K562 (cell line): ENCODE measurements around the gene FMOD. TPM values are rescaled to one million over a fixed set of nuclear protein-coding genes. Genes with fewer than 3 reads are reported as not detected.

ENCODE experiments used
- ATAC-seq: fragments of 200-7000 bp; cut with Tn5 transposase; 3 replicates; pipeline ENCODE4 v1.9.1; 2020; ENCODE audit warnings: moderate library complexity
- Bru-seq: library from RNA; stranded (reverse); fragments of 400-500 nt; gene quantifications from one replicate; lab custom pipeline; 2021; lab: Mats Ljungman, UMichigan
- BruChase-seq, 2 experiments: library from RNA; stranded (reverse); fragments of 400-500 nt; gene quantifications; one replicate each; lab custom pipeline; 2021; lab: Mats Ljungman, UMichigan
- BruUV-seq: library from RNA; stranded (reverse); fragments of 400-500 nt; replicated peaks from 2 replicates; lab custom pipeline; 2021; lab: Mats Ljungman, UMichigan
- CTCF ChIA-PET: fragments of 300-600 bp; formaldehyde crosslinking; extraction: SDS; loops from one replicate; lab custom pipeline; 2021; ENCODE audit warnings: low intra/inter-chr PET ratio; lab: Yijun Ruan, JAX
- POLR2A ChIA-PET: fragments of 300-600, 350-650 bp; sonication (Branson Sonifier 250); formaldehyde crosslinking; extraction: SDS; loops from one replicate; lab custom pipeline; 2021; ENCODE audit warnings: antibody characterized with exemption, inconsistent platforms; lab: Yijun Ruan, JAX
- DNase-seq, 4 experiments: peaks; one replicate each; pipeline versions ENCODE4 v3.0.0 to v3.0.0-alpha.2; 2011 to 2018; ENCODE audit warnings: low spot score in 3 of 4, mixed read lengths in 3 of 4; ENCODE audit errors: extremely low read depth in 1 of 4
- FAIRE-seq: peaks from 2 replicates; lab custom pipeline; 2011; peaks lifted over from hg19 to GRCh38; lab: Jason Lieb, UNC
- H2AFZ ChIP-seq: 2 replicates; pipeline ENCODE4 v1.6.0; 2011; ENCODE audit warnings: low read depth, low read length, control low read depth, inconsistent platforms
- H3K27ac ChIP-seq: fragments of 200-600 bp; 3 replicates; pipeline ENCODE4 v1.8.0; 2011; ENCODE audit warnings: low read depth, mild to moderate bottlenecking, control low read depth, inconsistent platforms, low read length, moderate library complexity, mixed read lengths; ENCODE audit errors: extremely low read depth
- H3K27me3 ChIP-seq, 2 experiments: fragments of 300-600 bp in 1 of 2; 2 replicates in 1 of 2; 3 replicates in 1 of 2; pipeline versions ENCODE4 v1.6.0 to v1.8.0; 2011; ENCODE audit warnings: inconsistent platforms in 2 of 2, low read length in 2 of 2, mild to moderate bottlenecking in 1 of 2, mixed read lengths in 1 of 2, moderate library complexity in 1 of 2; ENCODE audit not compliant: control insufficient read depth in 2 of 2, insufficient read depth in 2 of 2
- H3K36me3 ChIP-seq: fragments of 300-600 bp; 3 replicates; pipeline ENCODE4 v1.8.0; 2011; ENCODE audit warnings: mild to moderate bottlenecking, low read length, inconsistent platforms; ENCODE audit not compliant: control insufficient read depth, insufficient read depth
- H3K4me1 ChIP-seq, 2 experiments: fragments of 200-600 bp in 1 of 2; replicated peaks in 1 of 2; 2 replicates in 1 of 2; 3 replicates in 1 of 2; pipeline versions ENCODE4 v1.5.1 to v1.8.0; 2011; ENCODE audit warnings: inconsistent platforms in 2 of 2, low read length in 2 of 2, mild to moderate bottlenecking in 1 of 2, mixed read lengths in 1 of 2, moderate library complexity in 1 of 2; ENCODE audit not compliant: control insufficient read depth in 2 of 2, insufficient read depth in 2 of 2
- H3K4me2 ChIP-seq: 2 replicates; pipeline ENCODE4 v1.6.1; 2011; ENCODE audit warnings: low read length, control low read depth, inconsistent platforms, mixed read lengths; ENCODE audit not compliant: insufficient read depth
- H3K4me3 ChIP-seq: fragments of 200-600 bp; sonication (generic), shearing (Covaris generic); 2 replicates; pipeline ENCODE4 v1.5.1; 2016; ENCODE audit warnings: control low read depth, inconsistent platforms
- H3K79me2 ChIP-seq: fragments of 200-600 bp; 3 replicates; pipeline ENCODE4 v1.8.0; 2011; ENCODE audit warnings: low read length, inconsistent platforms; ENCODE audit not compliant: control insufficient read depth, insufficient read depth
- H3K9ac ChIP-seq, 2 experiments: 2 replicates each; pipeline versions ENCODE4 v1.6.0 to v1.6.1; 2011; ENCODE audit warnings: low read depth in 2 of 2, low read length in 2 of 2, control low read depth in 1 of 2, inconsistent platforms in 1 of 2, mild to moderate bottlenecking in 1 of 2, mixed read lengths in 1 of 2; ENCODE audit not compliant: insufficient read depth in 1 of 2
- H3K9me1 ChIP-seq: one replicate; pipeline ENCODE4 v1.6.0; 2011; ENCODE audit warnings: inconsistent platforms, mild to moderate bottlenecking, low read length, moderate library complexity; ENCODE audit not compliant: control insufficient read depth, insufficient read depth
- H3K9me3 ChIP-seq: replicated peaks from 2 replicates; pipeline ENCODE4 v1.5.1; 2011; ENCODE audit warnings: low read depth, low read length, inconsistent platforms; ENCODE audit not compliant: control insufficient read depth, insufficient read depth
- H4K20me1 ChIP-seq: replicated peaks from 2 replicates; pipeline ENCODE4 v1.6.1; 2011; ENCODE audit warnings: low read length, inconsistent platforms, mixed read lengths; ENCODE audit not compliant: control insufficient read depth, insufficient read depth
- ELF2 ChIP-seq: fragments of 250-450 bp; sonication (Bioruptor Pico); IDR thresholded peaks from 2 replicates; pipeline ENCODE4 v1.5.0; 2021; ENCODE audit warnings: mild to moderate bottlenecking
- ZNF77 ChIP-seq: fragments of 250-450 bp; sonication (Bioruptor Pico); IDR thresholded peaks from 2 replicates; pipeline ENCODE4 v1.5.0; 2020
- WGBS: fragments of 100-300 bp; shearing (Covaris generic); methylation state at CpG from one replicate; pipeline ENCODE4 v1.1.6; 2016; ENCODE audit warnings: low coverage, mixed read lengths; ENCODE audit not compliant: insufficient coverage; ENCODE audit errors: missing lambda C conversion rate; 5-methylcytosine and 5-hydroxymethylcytosine counted together
- in situ Hi-C: fragments of 300-500 bp; cut with MboI; formaldehyde crosslinking; loops from 4 replicates; pipeline ENCODE4 v1.15.0; 2018; ENCODE audit warnings: inconsistent platforms, mixed read lengths
- intact Hi-C: fragments of 100-400 bp; cut with micrococcal nuclease; formaldehyde crosslinking; loops from 2 replicates; pipeline ENCODE4 v1.14.2; 2022
- long read RNA-seq, 3 experiments: library from polyadenylated mRNA in 2 of 3; library from RNA in 1 of 3; unstranded in 2 of 3; stranded (forward) in 1 of 3; transcript quantifications; one replicate each; pipeline ENCODE4 v2.0.0, GENCODE V29; 2019 to 2022
- polyA minus RNA-seq, 3 experiments: library from RNA; depleted of rRNA, polyadenylated mRNA; stranded (reverse); fragments of >200 nt; gene quantifications; 2 replicates each; pipeline ENCODE4 v1.2.3, GENCODE V29; 2011
- polyA plus RNA-seq, 8 experiments: library from polyadenylated mRNA; depleted of rRNA in 4 of 8; stranded (reverse) in 5 of 8; unstranded in 3 of 8; fragments of >200 nt; fragmentation: Nextera tagmentation in 2 of 8; fragmentation: Illumina TruSeq in 1 of 8; extraction: Ambion mirVana in 2 of 8; extraction: Trizol in 1 of 8; gene quantifications; 2 replicates each; pipeline versions ENCODE4 v1.2.1 to v1.2.3, GENCODE V29; 2011 to 2014; ENCODE audit warnings: inconsistent platforms in 1 of 8, missing spikeins in 1 of 8
- total RNA-seq, 7 experiments: library from RNA; depleted of rRNA in 6 of 7; stranded (reverse); fragments of >200 nt in 6 of 7; fragmentation: Illumina TruSeq in 2 of 7; extraction: Trizol in 2 of 7; gene quantifications; 2 replicates each; pipeline versions ENCODE4 v1.2.1 to v1.2.3, GENCODE V29; 2011 to 2021; ENCODE audit warnings: low replicate concordance in 1 of 7
- TF ChIP-seq, protein P1 (sequence below), 3 experiments: IDR thresholded peaks in 2 of 3; conservative IDR thresholded peaks in 1 of 3; 2 replicates each; pipeline ENCODE4 v1.5.1; 2011 to 2012; ENCODE audit warnings: low read length in 3 of 3, mild to moderate bottlenecking in 3 of 3, control low read depth in 2 of 3, improper control_type of control experiment in 1 of 3, inconsistent platforms in 1 of 3, low read depth in 1 of 3, mixed read lengths in 1 of 3, moderate library complexity in 1 of 3; ENCODE audit not compliant: insufficient read depth in 2 of 3

The FMOD gene
- not detected in 2 replicates for total RNA-seq (2011; cell fraction: chromatin; rRNA removed; ENCODE audit: low replicate concordance)
- total RNA-seq (2011; cell fraction: nucleolus; rRNA removed), result not detected in 2 replicates
- not detected in 2 replicates for total RNA-seq (2011; cell fraction: nucleoplasm; rRNA removed)
- not detected in 2 replicates for total RNA-seq (2014; rRNA removed)
- not detected in 2 replicates for total RNA-seq (2014; rRNA removed; fragmentation: Illumina TruSeq; extraction: Trizol)
- not detected in 2 replicates for total RNA-seq (2015; rRNA removed; fragmentation: Illumina TruSeq; extraction: Trizol)
- 0.13 and 0.20 TPM in 2 replicates for total RNA-seq (2021)
- 0.03 TPM in 1 of 2 replicates, not detected in the other for polyA plus RNA-seq (2011; rRNA removed)
- 0.01 and 0.04 TPM in 2 replicates for polyA plus RNA-seq (2011; cell fraction: cytosol; rRNA removed)
- polyA plus RNA-seq (2011; cell fraction: nucleus; rRNA removed), result not detected in 2 replicates
- 0.30 TPM in 1 of 2 replicates, not detected in the other for polyA plus RNA-seq (2012)
- not detected in 2 replicates for polyA plus RNA-seq (2014; fragmentation: Illumina TruSeq; extraction: Trizol)
- polyA plus RNA-seq (2014; fragmentation: Nextera tagmentation; extraction: Ambion mirVana), result under 1 TPM in 1 of 2 experiments, not detected in 1; 0.03 TPM
- polyA plus RNA-seq (2014; rRNA removed), result not detected in 2 replicates
- not detected in 2 replicates for polyA minus RNA-seq (2011; rRNA and poly(A)+ RNA removed)
- not detected in 2 replicates for polyA minus RNA-seq (2011; cell fraction: cytosol; rRNA and poly(A)+ RNA removed)
- polyA minus RNA-seq (2011; cell fraction: nucleus; rRNA and poly(A)+ RNA removed), result not detected in 2 replicates
- percentile 8 among the genes with signal in this experiment for Bru-seq, nascent RNA
- BruChase-seq, experiment 1, labeled RNA remaining after a 2-hour chase, result not detected
- not detected for BruChase-seq, experiment 2, labeled RNA remaining after a 6-hour chase
- long read RNA-seq, experiment 1, result 0 reads
- long read RNA-seq, experiment 2, result 0 reads
- long read RNA-seq, experiment 3, result 0 reads

GRCh38 chr1:203351037-203351625, at the start of gene FMOD:
FMOD (minus strand) TSS chr1:203351122; CDS start chr1:203348270, 2,852 bp downstream.
- Histone ChIP-seq H3K4me2 (no peak within 1 kb of the TSS), H3K79me2 (no peaks in the 10 kb centered on the region), H3K9me3 (no peaks in the 10 kb centered on the region), H3K27me3 (peaks cover 49 to 71% of the 10 kb centered on the region in 2 experiments), H3K4me3 (no peak within 1 kb of the TSS), H3K36me3 (no peaks in the 10 kb centered on the region), H3K9me1 (no peaks in the 10 kb centered on the region), H3K9ac (no peak within 1 kb of the TSS), H3K4me1 (no peaks in the 10 kb centered on the region), H4K20me1 (peaks cover 11% of the 10 kb centered on the region; the same call in 1 of the 2 replicates), H3K27ac (no peak within 1 kb of the TSS), H2AFZ (no peak within 1 kb of the TSS)
- FAIRE-seq (peak; percentile 77), DNase-seq (peak; percentile 38 to 50 (median 43)), ATAC-seq (peak; percentile 86)
- ChIA-PET POLR2A (interaction anchor here (0.7 to 1.0 kb wide), 3 partner anchors 11 to 20 kb away, joined by 3 to 4 read pairs (median 4); no protein-coding TSS in a partner anchor), CTCF (interaction anchor here (0.6 kb wide), 1 partner anchor 8 kb away, joined by 3 read pairs; no protein-coding TSS in a partner anchor)
- in situ Hi-C loops, result loop anchor here (5.0 kb wide), 1 partner anchor 351 kb away; no protein-coding TSS in a partner anchor
- no TSS peak for BruUV-seq
- TF ChIP-seq ELF2 (CRISPR knock-in tag), result no peak
- no peak for TF ChIP-seq ZNF77 (CRISPR knock-in tag)
- TF ChIP-seq, protein P1, sequence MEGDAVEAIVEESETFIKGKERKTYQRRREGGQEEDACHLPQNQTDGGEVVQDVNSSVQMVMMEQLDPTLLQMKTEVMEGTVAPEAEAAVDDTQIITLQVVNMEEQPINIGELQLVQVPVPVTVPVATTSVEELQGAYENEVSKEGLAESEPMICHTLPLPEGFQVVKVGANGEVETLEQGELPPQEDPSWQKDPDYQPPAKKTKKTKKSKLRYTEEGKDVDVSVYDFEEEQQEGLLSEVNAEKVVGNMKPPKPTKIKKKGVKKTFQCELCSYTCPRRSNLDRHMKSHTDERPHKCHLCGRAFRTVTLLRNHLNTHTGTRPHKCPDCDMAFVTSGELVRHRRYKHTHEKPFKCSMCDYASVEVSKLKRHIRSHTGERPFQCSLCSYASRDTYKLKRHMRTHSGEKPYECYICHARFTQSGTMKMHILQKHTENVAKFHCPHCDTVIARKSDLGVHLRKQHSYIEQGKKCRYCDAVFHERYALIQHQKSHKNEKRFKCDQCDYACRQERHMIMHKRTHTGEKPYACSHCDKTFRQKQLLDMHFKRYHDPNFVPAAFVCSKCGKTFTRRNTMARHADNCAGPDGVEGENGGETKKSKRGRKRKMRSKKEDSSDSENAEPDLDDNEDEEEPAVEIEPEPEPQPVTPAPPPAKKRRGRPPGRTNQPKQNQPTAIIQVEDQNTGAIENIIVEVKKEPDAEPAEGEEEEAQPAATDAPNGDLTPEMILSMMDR (IDR thresholded peaks at IDR 0.05 in 2 of 3, conservative IDR thresholded peaks at IDR 0.05 in 1 of 3; ENCODE audit: insufficient read depth in 2 of 3, low read depth in 1 of 3, low read length in 3 of 3), result peak; percentile 5 to 45 (median 32); a peak in 4 of 6 replicates
- intact Hi-C loops, result no loop called here
- 4% methylated on average over 17 of the region's 17 CpGs for WGBS
